ENCODE measurements around the gene SPDL1. TPM values are rescaled to one million over a fixed set of nuclear protein-coding genes. Genes with fewer than 3 reads are reported as not detected.

Gene SPDL1
- total and polyA plus RNA-seq, 2 experiments from 2014 or later: 17.9 to 27.3 TPM

- DNase-seq (ENCODE audit: low spot score): no peak
- H3K4me3 ChIP-seq: no peak overlapping the region
Measured at GRCh38 chr5:169653091-169653490, 69.5 kb downstream of the SPDL1 start.

More at GRCh38 chr5:169653091-169653490, 69.5 kb downstream of the SPDL1 start:
- Histone ChIP-seq H3K36me3 (replicated peaks; ENCODE audit: insufficient read depth, low read depth) (no peaks in the 10 kb centered on the region), H3K27me3 (no peaks in the 10 kb centered on the region), H3K9me2 (replicated peaks; ENCODE audit: insufficient read depth) (no peaks in the 10 kb centered on the region), H3K4me2 (no peak overlapping the region), H3K4me1 (ENCODE audit: insufficient read depth) (no peaks in the 10 kb centered on the region), H3K27ac (no peak overlapping the region), H4K20me1 (ENCODE audit: insufficient read depth, poor library complexity, severe bottlenecking) (no peaks in the 10 kb centered on the region), H3K79me2 (no peaks in the 10 kb centered on the region), H2AFZ (no peak overlapping the region), H3K9me3 (ENCODE audit: low read depth) (no peaks in the 10 kb centered on the region)
- no peak for TF ChIP-seq EZH2 (IDR thresholded peaks at IDR 0.05; ENCODE audit: borderline replicate concordance)
- TF ChIP-seq EZH2phosphoT487 (IDR thresholded peaks at IDR 0.05; ENCODE audit: low read depth, severe bottlenecking, unreplicated experiment): no peak
- no peak for TF ChIP-seq CTCF (IDR thresholded peaks at IDR 0.05; ENCODE audit: poor library complexity)
- WGBS (ENCODE audit: low lambda C conversion rate, missing lambda C conversion rate): 91% methylated on average over 5 of the region's 5 CpGs

Small RNAs within 50 kb of the gene (small RNA-seq; reads per million reads assigned to genes)
- not detected for gene RNU6-477P

Other genes with a start within 250 kb of the SPDL1 start
- gene DOCK2, start 53.5 kb downstream of the SPDL1 start, total RNA-seq: 0.48 and 0.60 TPM in 2 replicates
- gene DOCK2, start 53.5 kb downstream of the SPDL1 start, polyA plus RNA-seq: 0.62 TPM in 1 of 2 replicates, not detected in the other

All from hepatocyte (in vitro differentiated cells).